Brain microvascular endothelial cell (primary cell): ENCODE results near the gene KPNB1.
A peak's percentile ranks its signal among the peaks of the same experiment; 100 is the strongest.

Experiments
- DNase-seq: peaks from one replicate; pipeline ENCODE4 v3.0.0-alpha.2; 2020
- H3K27ac ChIP-seq: fragments of 250-450 bp; sonication (Bioruptor Pico); 2 replicates; pipeline ENCODE4 v1.5.1; 2020; ENCODE audit warnings: mild to moderate bottlenecking, moderate library complexity
- H3K27me3 ChIP-seq: fragments of 250-450 bp; sonication (Bioruptor Pico); replicated peaks from 2 replicates; pipeline ENCODE4 v1.5.1; 2020; ENCODE audit warnings: mild to moderate bottlenecking
- H3K36me3 ChIP-seq: fragments of 250-450 bp; sonication (Bioruptor Pico); replicated peaks from 2 replicates; pipeline ENCODE4 v1.5.1; 2020; ENCODE audit warnings: mild to moderate bottlenecking
- H3K4me3 ChIP-seq: 2 replicates; pipeline ENCODE4 v1.5.1; 2011; ENCODE audit warnings: low read depth, mild to moderate bottlenecking, control low read depth, low read length, moderate library complexity
- CTCF ChIP-seq: IDR thresholded peaks from 2 replicates; pipeline ENCODE4 v1.5.1; 2011; ENCODE audit warnings: low read depth, mild to moderate bottlenecking, moderate library complexity, low read length, control low read depth, inconsistent platforms; ENCODE audit errors: missing control alignments
- in situ Hi-C: cut with HindIII; loops from 2 replicates; pipeline ENCODE4 v1.10.0; 2017; ENCODE audit warnings: low sequenced_read_pairs, low pct_ligation_motif_present

The KPNB1 gene

GRCh38 chr17:47641202-47641601, 8.5 kb upstream of the KPNB1 start:
- H3K27me3 ChIP-seq = no peaks in the 10 kb centered on the region
- H3K36me3 ChIP-seq = no peaks in the 10 kb centered on the region
- H3K27ac ChIP-seq = no peak overlapping the region
- TF ChIP-seq CTCF = no peak
- in situ Hi-C loops = no loop called here
- no peak overlapping the region for H3K4me3 ChIP-seq
- no peak for DNase-seq

- in situ Hi-C loops = no loop called here
- no peaks in the 10 kb centered on the region for H3K27me3 ChIP-seq
- DNase-seq = no peak
- H3K36me3 ChIP-seq = no peaks in the 10 kb centered on the region
- TF ChIP-seq CTCF = no peak
- H3K27ac ChIP-seq = no peak overlapping the region
- no peak overlapping the region for H3K4me3 ChIP-seq
These were observed 6.6 kb upstream of the KPNB1 start for GRCh38 chr17:47643116-47643515.

- no peak for DNase-seq
- in situ Hi-C loops = no loop called here
- H3K4me3 ChIP-seq = no peak overlapping the region
- no peaks in the 10 kb centered on the region for H3K27me3 ChIP-seq
- H3K27ac ChIP-seq = no peak overlapping the region
- H3K36me3 ChIP-seq = no peaks in the 10 kb centered on the region
- TF ChIP-seq CTCF = no peak
These were observed 5.4 kb upstream of the KPNB1 start for GRCh38 chr17:47644324-47644723.

GRCh38 chr17:47649972-47650524, 329 bp downstream of the KPNB1 start:
- H3K36me3 ChIP-seq = peaks cover 25% of the 10 kb centered on the region
- peak overlapping the region; percentile 84 for H3K4me3 ChIP-seq
- DNase-seq = no peak
- peak overlapping the region; percentile 55 for H3K27ac ChIP-seq
- in situ Hi-C loops = no loop called here
- no peak for TF ChIP-seq CTCF
- H3K27me3 ChIP-seq = no peaks in the 10 kb centered on the region

- in situ Hi-C loops = no loop called here
- H3K27ac ChIP-seq = peak overlapping the region; percentile 38
- peak overlapping the region; percentile 84 for H3K4me3 ChIP-seq
- H3K27me3 ChIP-seq = no peaks in the 10 kb centered on the region
- TF ChIP-seq CTCF = no peak
- peak; percentile 90 for DNase-seq
- peaks cover 32% of the 10 kb centered on the region for H3K36me3 ChIP-seq
These were observed 1.1 kb downstream of the KPNB1 start for GRCh38 chr17:47650525-47651522.
